HFF-Myc (cell line): ENCODE data around the gene CDKAL1.

ENCODE experiments used
- DNase-seq: peaks from one replicate; pipeline ENCODE4 v3.0.0-alpha.2; 2011; ENCODE audit warnings: low read depth; ENCODE audit errors: extremely low read depth
- H3K4me3 ChIP-seq: replicated peaks from 2 replicates; pipeline ENCODE4 v1.5.1; 2011; ENCODE audit warnings: low read depth, mild to moderate bottlenecking, control low read depth, low read length
- TF ChIP-seq, protein P1 (sequence below): IDR thresholded peaks from 2 replicates; pipeline ENCODE4 v1.5.1; 2012; ENCODE audit warnings: mild to moderate bottlenecking, low read depth, low read length, control low read depth; ENCODE audit errors: missing control alignments

Gene CDKAL1

DNA sequence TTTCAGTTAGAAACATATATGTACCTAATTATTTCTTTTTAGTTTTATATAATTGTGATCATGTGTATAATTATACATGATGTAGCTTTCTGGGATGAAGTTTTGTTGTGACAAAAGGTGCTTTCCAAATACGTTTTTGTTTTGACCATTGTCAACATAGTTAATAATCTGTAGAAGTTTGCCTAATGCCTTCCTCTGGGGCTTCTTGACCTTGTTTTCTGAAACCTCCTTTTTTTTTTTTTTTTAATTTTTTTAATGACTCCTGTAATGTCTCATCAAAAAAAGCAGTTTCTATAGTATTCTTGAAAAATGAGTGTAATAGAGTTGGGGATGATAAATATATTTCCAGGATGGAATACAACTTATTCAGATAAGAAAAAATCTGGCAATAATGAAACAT is 624.6 kb downstream of the CDKAL1 start:
- DNase-seq = no peak
- TF ChIP-seq, protein P1, sequence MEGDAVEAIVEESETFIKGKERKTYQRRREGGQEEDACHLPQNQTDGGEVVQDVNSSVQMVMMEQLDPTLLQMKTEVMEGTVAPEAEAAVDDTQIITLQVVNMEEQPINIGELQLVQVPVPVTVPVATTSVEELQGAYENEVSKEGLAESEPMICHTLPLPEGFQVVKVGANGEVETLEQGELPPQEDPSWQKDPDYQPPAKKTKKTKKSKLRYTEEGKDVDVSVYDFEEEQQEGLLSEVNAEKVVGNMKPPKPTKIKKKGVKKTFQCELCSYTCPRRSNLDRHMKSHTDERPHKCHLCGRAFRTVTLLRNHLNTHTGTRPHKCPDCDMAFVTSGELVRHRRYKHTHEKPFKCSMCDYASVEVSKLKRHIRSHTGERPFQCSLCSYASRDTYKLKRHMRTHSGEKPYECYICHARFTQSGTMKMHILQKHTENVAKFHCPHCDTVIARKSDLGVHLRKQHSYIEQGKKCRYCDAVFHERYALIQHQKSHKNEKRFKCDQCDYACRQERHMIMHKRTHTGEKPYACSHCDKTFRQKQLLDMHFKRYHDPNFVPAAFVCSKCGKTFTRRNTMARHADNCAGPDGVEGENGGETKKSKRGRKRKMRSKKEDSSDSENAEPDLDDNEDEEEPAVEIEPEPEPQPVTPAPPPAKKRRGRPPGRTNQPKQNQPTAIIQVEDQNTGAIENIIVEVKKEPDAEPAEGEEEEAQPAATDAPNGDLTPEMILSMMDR = no peak
- no peak overlapping the region for H3K4me3 ChIP-seq

DNA sequence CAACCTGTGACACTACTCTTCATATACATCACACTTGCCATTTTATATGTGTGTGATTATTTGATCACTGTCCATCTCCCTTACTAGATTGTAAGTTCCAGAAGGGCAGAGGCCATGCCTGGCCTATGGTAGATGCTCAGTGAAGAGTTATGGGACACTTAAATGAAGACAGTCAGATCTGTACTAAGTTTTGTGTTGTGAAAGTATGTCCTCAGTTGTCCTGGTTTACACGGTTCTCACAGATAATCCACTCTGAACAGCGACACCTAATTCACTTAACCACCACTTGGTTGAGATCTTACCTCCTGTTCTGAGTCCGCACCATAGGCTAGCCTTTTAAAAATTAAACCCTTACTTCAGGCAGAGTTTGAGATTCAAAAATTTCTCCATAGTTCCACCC is 625.2 kb downstream of the CDKAL1 start:
- H3K4me3 ChIP-seq = no peak overlapping the region
- no peak for DNase-seq
- TF ChIP-seq, protein P1 = no peak

DNA sequence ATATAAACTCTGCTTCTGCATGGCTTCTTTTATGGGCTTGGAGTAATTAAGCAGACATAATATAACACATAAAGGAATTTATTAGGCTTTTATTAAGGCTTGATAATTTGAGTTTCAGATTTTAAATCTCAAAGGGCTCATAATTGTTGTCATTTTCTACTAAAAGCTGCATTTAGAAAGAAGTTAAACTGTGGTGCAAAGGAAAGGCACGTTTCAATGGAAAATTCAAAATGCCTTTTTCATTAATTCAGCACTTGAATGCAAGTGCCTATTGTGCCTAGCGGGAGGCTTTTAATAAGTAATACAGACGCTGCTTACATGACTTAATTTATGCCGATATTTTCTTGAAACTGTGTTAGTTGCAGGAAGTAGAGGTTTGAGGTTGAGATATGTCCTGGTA is 627.5 kb downstream of the CDKAL1 start:
- TF ChIP-seq, protein P1 = no peak
- no peak for DNase-seq

DNA sequence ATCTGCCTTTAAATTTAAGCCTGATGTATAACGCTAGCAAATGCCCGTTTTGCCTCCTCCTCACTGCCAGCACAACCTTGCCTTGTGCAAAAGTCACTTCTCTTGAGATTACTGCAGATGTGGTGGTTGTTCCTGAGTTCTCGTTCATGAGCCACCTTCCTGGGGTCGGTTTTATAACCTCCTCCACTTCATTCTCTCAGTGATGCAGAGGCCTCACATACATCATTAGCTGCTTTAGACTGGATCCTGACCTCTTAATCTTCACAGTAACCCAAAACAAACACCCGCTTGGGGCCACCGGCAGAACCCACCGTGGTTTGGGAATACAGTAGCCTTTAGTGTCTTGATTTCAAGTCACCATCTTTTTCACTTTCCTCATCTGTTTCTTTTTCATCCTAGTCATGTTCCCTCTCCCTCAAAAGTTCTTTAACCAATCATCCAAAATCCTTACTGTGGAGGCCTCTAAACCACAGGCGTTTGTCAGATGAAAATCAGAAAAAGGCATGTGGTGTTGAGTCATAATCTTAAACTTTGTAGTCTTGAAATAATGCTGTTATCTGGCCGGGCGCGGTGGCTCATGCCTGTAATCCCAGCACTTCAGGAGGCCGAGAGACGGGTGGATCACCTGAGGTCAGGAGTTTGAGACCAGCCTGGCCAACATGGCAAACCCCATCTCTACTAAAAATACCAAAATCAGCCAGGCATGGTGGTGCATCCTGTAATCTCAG is 629.0 kb downstream of the CDKAL1 start:
- H3K4me3 ChIP-seq = no peak overlapping the region
- no peak for DNase-seq
- TF ChIP-seq, protein P1 = no peak

More for the DNA sequence above, 627.5 kb downstream of the CDKAL1 start:
- no peak overlapping the region for H3K4me3 ChIP-seq

DNA sequence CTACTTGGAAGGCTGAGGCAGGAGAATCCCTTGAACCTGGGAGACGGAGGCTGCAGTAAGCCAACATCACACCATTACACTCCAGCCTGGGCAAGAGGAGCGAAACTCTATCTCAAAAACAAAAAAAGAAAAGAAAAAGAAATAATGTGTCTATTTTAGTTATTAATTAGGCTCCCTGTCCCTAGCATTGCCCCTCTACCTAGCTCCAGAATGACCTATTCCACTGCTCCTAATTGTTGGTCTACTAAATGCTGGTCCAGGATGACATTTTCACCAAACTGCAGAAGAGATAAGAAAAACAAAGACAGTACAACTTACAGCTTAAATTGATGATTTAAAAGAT is 629.6 kb downstream of the CDKAL1 start:
- DNase-seq = no peak
- TF ChIP-seq, protein P1 = no peak
- H3K4me3 ChIP-seq = no peak overlapping the region

DNA sequence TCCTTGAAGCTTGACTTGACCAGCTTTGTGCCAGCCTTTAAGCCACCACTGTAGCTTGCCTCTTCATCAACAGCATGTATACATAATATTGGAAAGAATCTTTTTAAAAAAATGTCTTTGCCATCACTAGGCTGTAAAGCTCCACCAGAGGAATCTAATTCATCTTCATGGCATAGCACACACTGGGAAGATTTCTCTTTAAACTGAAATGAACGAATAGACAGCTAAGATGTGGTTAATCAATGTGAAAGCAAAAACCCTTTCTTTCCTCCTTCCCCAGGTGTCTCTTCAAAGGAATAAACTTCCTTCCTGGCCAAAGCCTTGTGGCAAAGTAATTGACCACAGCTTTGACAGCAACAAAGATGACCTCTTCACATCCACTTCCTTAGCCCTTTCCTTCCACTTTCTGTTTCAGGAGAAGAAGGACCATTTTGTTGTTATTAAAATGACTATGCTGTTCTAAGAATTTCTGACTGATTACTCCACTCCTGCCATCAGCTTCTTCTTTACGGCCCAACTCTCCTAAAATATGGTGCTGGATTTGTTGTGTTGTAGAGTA is 630.6 kb downstream of the CDKAL1 start:
- no peak overlapping the region for H3K4me3 ChIP-seq
- TF ChIP-seq, protein P1 = no peak
- no peak for DNase-seq

DNA sequence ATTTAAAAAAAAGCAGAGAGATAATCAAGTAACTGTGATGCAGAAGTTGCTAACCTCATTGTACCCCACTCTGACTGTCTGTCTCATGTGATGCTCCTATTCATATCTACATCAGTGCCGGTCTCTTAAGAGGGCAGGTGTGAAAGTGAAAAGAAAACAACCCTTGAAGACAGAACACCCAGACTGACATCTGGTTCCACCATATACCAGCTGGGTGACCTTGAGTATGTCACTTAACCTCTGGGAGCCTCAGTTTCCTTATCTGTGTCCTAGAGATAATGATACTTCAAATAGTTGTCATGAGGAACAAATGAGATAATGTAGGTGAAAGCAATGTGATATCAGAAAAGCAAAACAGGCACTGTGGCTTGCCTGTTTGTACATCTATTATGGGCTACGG is 632.5 kb downstream of the CDKAL1 start:
- no peak for DNase-seq
- TF ChIP-seq, protein P1 = no peak

More for the DNA sequence above, 632.5 kb downstream of the CDKAL1 start:
- no peak overlapping the region for H3K4me3 ChIP-seq
